ENCODE data around the gene SYDE2.

DNA sequence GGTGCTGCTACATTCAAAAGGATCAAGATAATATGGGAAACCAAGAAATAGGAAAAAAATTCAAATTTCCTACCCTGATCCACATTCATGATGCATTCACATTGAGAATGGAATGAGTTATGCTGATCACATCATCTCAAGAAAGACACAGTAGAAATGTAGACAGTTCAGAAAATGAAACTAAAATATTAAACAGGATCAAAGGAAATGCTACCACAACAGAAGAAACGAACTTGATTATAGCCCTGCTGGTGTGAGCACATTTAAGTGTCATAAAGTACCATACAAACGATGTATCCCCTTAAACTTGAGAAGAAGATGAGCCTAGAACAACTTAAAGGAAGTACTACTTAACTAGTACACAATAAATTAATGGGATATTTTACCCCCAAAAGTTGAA is 21.3 kb downstream of the SYDE2 start:
- TF ChIP-seq, protein P1, sequence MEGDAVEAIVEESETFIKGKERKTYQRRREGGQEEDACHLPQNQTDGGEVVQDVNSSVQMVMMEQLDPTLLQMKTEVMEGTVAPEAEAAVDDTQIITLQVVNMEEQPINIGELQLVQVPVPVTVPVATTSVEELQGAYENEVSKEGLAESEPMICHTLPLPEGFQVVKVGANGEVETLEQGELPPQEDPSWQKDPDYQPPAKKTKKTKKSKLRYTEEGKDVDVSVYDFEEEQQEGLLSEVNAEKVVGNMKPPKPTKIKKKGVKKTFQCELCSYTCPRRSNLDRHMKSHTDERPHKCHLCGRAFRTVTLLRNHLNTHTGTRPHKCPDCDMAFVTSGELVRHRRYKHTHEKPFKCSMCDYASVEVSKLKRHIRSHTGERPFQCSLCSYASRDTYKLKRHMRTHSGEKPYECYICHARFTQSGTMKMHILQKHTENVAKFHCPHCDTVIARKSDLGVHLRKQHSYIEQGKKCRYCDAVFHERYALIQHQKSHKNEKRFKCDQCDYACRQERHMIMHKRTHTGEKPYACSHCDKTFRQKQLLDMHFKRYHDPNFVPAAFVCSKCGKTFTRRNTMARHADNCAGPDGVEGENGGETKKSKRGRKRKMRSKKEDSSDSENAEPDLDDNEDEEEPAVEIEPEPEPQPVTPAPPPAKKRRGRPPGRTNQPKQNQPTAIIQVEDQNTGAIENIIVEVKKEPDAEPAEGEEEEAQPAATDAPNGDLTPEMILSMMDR (conservative IDR thresholded peaks at IDR 0.05; ENCODE audit: low read depth, low read length) = no peak
- TF ChIP-seq EZH2 (IDR thresholded peaks at IDR 0.05; ENCODE audit: borderline replicate concordance, low read depth, low read length, poor library complexity, severe bottlenecking) = no peak

All from A673 (cell line).